Fibroblast of the aortic adventitia (primary cell): Measurements from ENCODE around the gene KIF25. TPM values are rescaled to one million over a fixed set of nuclear protein-coding genes. Genes with fewer than 3 reads are reported as not detected.

Source experiments
- DNase-seq: peaks from one replicate; pipeline ENCODE4 v3.0.0-alpha.2; 2010; ENCODE audit warnings: low read depth
- H3K4me3 ChIP-seq: 2 replicates; pipeline ENCODE4 v1.5.1; 2011; ENCODE audit warnings: low read depth, mild to moderate bottlenecking, control low read depth, low read length, moderate library complexity
- total RNA-seq: library from RNA; depleted of rRNA; stranded (reverse); fragments of >200 nt; gene quantifications from 2 replicates; pipeline ENCODE4 v1.2.3, GENCODE V29; 2012; ENCODE audit warnings: low replicate concordance
- TF ChIP-seq, protein P1 (sequence below): IDR thresholded peaks from 2 replicates; pipeline ENCODE4 v1.5.1; 2011; ENCODE audit warnings: mild to moderate bottlenecking, low read length, control low read depth, inconsistent platforms; ENCODE audit not compliant: insufficient read depth

KIF25 gene
- total RNA-seq, 1 donor, result not detected

DNA sequence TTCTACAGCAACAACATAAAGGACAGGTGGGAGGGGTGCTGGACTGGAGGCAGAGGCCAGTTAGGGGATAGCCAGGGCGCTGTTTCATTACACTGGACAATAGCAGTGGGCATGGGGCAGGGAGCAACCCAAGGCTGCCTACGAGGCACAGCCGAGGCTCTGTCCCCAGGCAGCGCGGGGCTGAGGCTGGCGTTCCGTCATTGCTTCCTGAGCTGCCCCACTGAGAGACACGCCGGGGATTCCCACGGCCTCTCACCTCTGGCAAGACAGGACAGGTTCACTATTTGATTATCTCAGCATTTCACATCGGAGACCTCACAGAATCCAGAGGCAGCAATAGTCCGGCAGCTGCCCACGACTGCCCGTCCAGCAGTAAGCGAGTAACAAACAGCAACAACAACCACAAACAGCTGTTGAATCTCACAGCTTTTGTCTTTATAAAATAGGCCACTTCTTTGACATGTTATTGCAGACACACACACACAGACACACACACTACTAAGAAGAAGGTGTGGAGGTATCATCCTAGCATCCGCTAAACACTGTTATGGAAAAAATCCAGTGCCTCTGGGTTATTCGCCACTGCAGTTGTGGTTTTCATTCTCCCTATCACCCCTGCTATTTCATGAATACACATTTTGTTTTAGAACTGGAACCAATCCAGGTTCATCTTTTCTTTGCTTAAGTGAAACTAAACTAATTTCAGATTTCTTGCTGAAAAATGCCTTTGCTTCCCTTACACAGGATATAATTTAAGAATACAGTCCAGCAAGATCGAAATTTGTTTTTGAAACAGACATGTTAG lies 19.5 kb downstream of the KIF25 start:
- TF ChIP-seq, protein P1, sequence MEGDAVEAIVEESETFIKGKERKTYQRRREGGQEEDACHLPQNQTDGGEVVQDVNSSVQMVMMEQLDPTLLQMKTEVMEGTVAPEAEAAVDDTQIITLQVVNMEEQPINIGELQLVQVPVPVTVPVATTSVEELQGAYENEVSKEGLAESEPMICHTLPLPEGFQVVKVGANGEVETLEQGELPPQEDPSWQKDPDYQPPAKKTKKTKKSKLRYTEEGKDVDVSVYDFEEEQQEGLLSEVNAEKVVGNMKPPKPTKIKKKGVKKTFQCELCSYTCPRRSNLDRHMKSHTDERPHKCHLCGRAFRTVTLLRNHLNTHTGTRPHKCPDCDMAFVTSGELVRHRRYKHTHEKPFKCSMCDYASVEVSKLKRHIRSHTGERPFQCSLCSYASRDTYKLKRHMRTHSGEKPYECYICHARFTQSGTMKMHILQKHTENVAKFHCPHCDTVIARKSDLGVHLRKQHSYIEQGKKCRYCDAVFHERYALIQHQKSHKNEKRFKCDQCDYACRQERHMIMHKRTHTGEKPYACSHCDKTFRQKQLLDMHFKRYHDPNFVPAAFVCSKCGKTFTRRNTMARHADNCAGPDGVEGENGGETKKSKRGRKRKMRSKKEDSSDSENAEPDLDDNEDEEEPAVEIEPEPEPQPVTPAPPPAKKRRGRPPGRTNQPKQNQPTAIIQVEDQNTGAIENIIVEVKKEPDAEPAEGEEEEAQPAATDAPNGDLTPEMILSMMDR, result no peak
- no peak overlapping the region for H3K4me3 ChIP-seq
- no peak for DNase-seq

GRCh38 chr6:168017629-168018028 lies 20.2 kb downstream of the KIF25 start:
- no peak overlapping the region for H3K4me3 ChIP-seq
- DNase-seq, result no peak
- TF ChIP-seq, protein P1, result no peak

- H3K4me3 ChIP-seq, result no peak overlapping the region
- DNase-seq, result no peak
- TF ChIP-seq, protein P1, result no peak
Measured at GRCh38 chr6:168018664-168019063, 21.2 kb downstream of the KIF25 start.

- no peak for DNase-seq
- TF ChIP-seq, protein P1, result no peak
- no peak overlapping the region for H3K4me3 ChIP-seq
Measured at GRCh38 chr6:168020242-168020641, 22.8 kb downstream of the KIF25 start.

- no peak overlapping the region for H3K4me3 ChIP-seq
- TF ChIP-seq, protein P1, result no peak
- no peak for DNase-seq
Measured at GRCh38 chr6:168021581-168021980, 24.1 kb downstream of the KIF25 start.

GRCh38 chr6:168022488-168023321 lies 25.2 kb downstream of the KIF25 start:
- no peak for DNase-seq
- no peak overlapping the region for H3K4me3 ChIP-seq
- TF ChIP-seq, protein P1, result no peak
